ENCODE results near the gene AMPD1. TPM values are rescaled to one million over a fixed set of nuclear protein-coding genes. Genes with fewer than 3 reads are reported as not detected.

AMPD1 gene
- total RNA-seq, 1 experiment from 2014 or later, result 0.19 TPM

GRCh38 chr1:114638910-114639309, 56.4 kb downstream of the AMPD1 start:
- Histone ChIP-seq H3K9me3 (ENCODE audit: low read depth, low read length, poor library complexity, severe bottlenecking) (no peaks in the 10 kb centered on the region), H3K27me3 (replicated peaks; ENCODE audit: insufficient read depth, low read depth, low read length, poor library complexity) (no peaks in the 10 kb centered on the region), H3K36me3 (ENCODE audit: insufficient read depth, low read length, poor library complexity, severe bottlenecking) (no peaks in the 10 kb centered on the region), H3K4me1 (ENCODE audit: insufficient read depth, low read length, poor library complexity, severe bottlenecking) (no peaks in the 10 kb centered on the region), H3K27ac (ENCODE audit: low read depth, low read length, poor library complexity, severe bottlenecking) (no peak overlapping the region), H3K4me3 (ENCODE audit: low read depth, low read length, poor library complexity, severe bottlenecking) (no peak overlapping the region)
- ChIA-PET CTCF (interaction anchor here (0.7 kb wide), 1 partner anchor 288 kb away, joined by 7 read pairs; no protein-coding TSS in a partner anchor), POLR2A (ENCODE audit: low non-redundant PET) (no interaction called here)
- no TSS peak for BruUV-seq (replicated peaks)
- intact Hi-C loops (cut with micrococcal nuclease; ENCODE audit: unreplicated experiment), result no loop called here
- no peak for DNase-seq (ENCODE audit: low spot score)
- TF ChIP-seq, protein P1, sequence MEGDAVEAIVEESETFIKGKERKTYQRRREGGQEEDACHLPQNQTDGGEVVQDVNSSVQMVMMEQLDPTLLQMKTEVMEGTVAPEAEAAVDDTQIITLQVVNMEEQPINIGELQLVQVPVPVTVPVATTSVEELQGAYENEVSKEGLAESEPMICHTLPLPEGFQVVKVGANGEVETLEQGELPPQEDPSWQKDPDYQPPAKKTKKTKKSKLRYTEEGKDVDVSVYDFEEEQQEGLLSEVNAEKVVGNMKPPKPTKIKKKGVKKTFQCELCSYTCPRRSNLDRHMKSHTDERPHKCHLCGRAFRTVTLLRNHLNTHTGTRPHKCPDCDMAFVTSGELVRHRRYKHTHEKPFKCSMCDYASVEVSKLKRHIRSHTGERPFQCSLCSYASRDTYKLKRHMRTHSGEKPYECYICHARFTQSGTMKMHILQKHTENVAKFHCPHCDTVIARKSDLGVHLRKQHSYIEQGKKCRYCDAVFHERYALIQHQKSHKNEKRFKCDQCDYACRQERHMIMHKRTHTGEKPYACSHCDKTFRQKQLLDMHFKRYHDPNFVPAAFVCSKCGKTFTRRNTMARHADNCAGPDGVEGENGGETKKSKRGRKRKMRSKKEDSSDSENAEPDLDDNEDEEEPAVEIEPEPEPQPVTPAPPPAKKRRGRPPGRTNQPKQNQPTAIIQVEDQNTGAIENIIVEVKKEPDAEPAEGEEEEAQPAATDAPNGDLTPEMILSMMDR (conservative IDR thresholded peaks at IDR 0.05; ENCODE audit: low read depth, low read length), result no peak
- no peak for TF ChIP-seq EZH2 (IDR thresholded peaks at IDR 0.05; ENCODE audit: borderline replicate concordance, low read depth, low read length, poor library complexity, severe bottlenecking)

DNA sequence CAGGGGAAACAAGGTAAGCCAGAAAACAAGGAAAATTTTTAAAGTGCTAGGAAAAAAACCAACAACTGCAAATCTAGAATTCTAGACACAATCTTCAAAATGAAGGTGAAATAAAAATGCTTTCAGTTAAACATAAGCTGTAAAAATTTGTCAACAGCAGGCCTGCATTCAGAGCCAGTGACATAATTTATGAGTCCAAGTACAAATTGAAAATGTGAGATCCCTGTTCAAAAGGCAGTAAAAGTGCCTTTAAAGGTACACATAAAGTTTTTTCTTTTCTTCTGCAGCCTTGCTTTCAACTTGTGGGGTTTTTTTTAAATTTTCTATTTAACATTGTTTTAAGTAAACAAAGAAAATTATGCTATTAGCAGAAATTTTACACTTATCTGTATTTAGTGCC, 62.9 kb downstream of the AMPD1 start:
- H3K36me3 ChIP-seq (ENCODE audit: insufficient read depth, low read length, poor library complexity, severe bottlenecking), result no peaks in the 10 kb centered on the region
- no TSS peak for BruUV-seq (replicated peaks)
- TF ChIP-seq, protein P1 (conservative IDR thresholded peaks at IDR 0.05; ENCODE audit: low read depth, low read length), result no peak
- no peak for TF ChIP-seq EZH2 (IDR thresholded peaks at IDR 0.05; ENCODE audit: borderline replicate concordance, low read depth, low read length, poor library complexity, severe bottlenecking)
- H3K9me3 ChIP-seq (ENCODE audit: low read depth, low read length, poor library complexity, severe bottlenecking), result no peaks in the 10 kb centered on the region
- H3K27ac ChIP-seq (ENCODE audit: low read depth, low read length, poor library complexity, severe bottlenecking), result no peak overlapping the region
- no peaks in the 10 kb centered on the region for H3K4me1 ChIP-seq (ENCODE audit: insufficient read depth, low read length, poor library complexity, severe bottlenecking)
- CTCF ChIA-PET, result no interaction called here
- no peak overlapping the region for H3K4me3 ChIP-seq (ENCODE audit: low read depth, low read length, poor library complexity, severe bottlenecking)
- no peak for DNase-seq (ENCODE audit: low spot score)
- no peaks in the 10 kb centered on the region for H3K27me3 ChIP-seq (replicated peaks; ENCODE audit: insufficient read depth, low read depth, low read length, poor library complexity)
- POLR2A ChIA-PET (ENCODE audit: low non-redundant PET), result no interaction called here
- intact Hi-C loops (cut with micrococcal nuclease; ENCODE audit: unreplicated experiment), result no loop called here

DNA sequence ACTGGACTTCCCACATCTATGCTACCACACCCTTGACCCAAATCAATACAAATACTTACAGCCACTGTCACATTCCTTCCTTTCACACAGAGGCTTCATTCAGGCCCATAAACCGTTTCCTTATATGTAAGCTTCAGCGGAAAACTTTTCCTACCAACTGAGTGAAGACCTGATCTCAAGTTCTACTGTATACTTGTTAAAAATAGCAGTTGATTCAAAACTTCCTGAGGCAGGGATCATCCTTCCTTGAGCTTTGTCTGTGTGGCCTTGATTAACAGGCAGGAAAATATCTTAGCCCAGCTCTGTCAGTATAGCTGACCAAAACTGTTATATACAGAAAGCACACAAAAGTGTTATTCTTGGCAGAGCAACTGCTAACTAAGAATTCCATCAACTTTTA, 68.2 kb downstream of the AMPD1 start:
- ChIA-PET CTCF (no interaction called here), POLR2A (ENCODE audit: low non-redundant PET) (no interaction called here)
- intact Hi-C loops (cut with micrococcal nuclease; ENCODE audit: unreplicated experiment), result no loop called here
- BruUV-seq (replicated peaks), result no TSS peak
- H3K36me3 ChIP-seq (ENCODE audit: insufficient read depth, low read length, poor library complexity, severe bottlenecking), result no peaks in the 10 kb centered on the region
- no peak overlapping the region for H3K27ac ChIP-seq (ENCODE audit: low read depth, low read length, poor library complexity, severe bottlenecking)
- no peak for TF ChIP-seq EZH2 (IDR thresholded peaks at IDR 0.05; ENCODE audit: borderline replicate concordance, low read depth, low read length, poor library complexity, severe bottlenecking)
- TF ChIP-seq, protein P1 (conservative IDR thresholded peaks at IDR 0.05; ENCODE audit: low read depth, low read length), result no peak
- H3K4me1 ChIP-seq (ENCODE audit: insufficient read depth, low read length, poor library complexity, severe bottlenecking), result no peaks in the 10 kb centered on the region
- H3K27me3 ChIP-seq (replicated peaks; ENCODE audit: insufficient read depth, low read depth, low read length, poor library complexity), result no peaks in the 10 kb centered on the region
- H3K4me3 ChIP-seq (ENCODE audit: low read depth, low read length, poor library complexity, severe bottlenecking), result no peak overlapping the region
- no peak for DNase-seq (ENCODE audit: low spot score)
- no peaks in the 10 kb centered on the region for H3K9me3 ChIP-seq (ENCODE audit: low read depth, low read length, poor library complexity, severe bottlenecking)
